Stimulated activated CD8-positive, alpha-beta memory T cell treated with anti-CD3 and anti-CD28 coated beads, Interleukin-7, amount 100 ng/mL, for 4 hours (primary cell): Measurements from ENCODE around the gene GSDME.

Source experiments
- DNase-seq, 2 donors: peaks; one replicate each; pipeline ENCODE4 v3.0.0-alpha.2; 2020; ENCODE audit warnings: low read depth in 2 of 2

GSDME gene

GRCh38 chr7:24705461-24705954, 51.8 kb downstream of the GSDME start:
- DNase-seq = no peak

- DNase-seq = no peak
Observed at GRCh38 chr7:24704311-24704710, 53.0 kb downstream of the GSDME start.

GRCh38 chr7:24703296-24703695, 54.0 kb downstream of the GSDME start:
- no peak for DNase-seq

GRCh38 chr7:24702755-24703154, 54.5 kb downstream of the GSDME start:
- DNase-seq = no peak

- DNase-seq = no peak
Observed at GRCh38 chr7:24701261-24702235, 55.7 kb downstream of the GSDME start.

- DNase-seq = no peak
Observed at GRCh38 chr7:24700521-24701260, 56.6 kb downstream of the GSDME start.

- no peak for DNase-seq
Observed at GRCh38 chr7:24698531-24699266, 58.6 kb downstream of the GSDME start.

GRCh38 chr7:24697416-24697815, 59.8 kb downstream of the GSDME start:
- no peak for DNase-seq

GRCh38 chr7:24692592-24692991, 64.7 kb downstream of the GSDME start:
- DNase-seq = no peak

GRCh38 chr7:24690251-24690650, 67.0 kb downstream of the GSDME start:
- no peak for DNase-seq

GRCh38 chr7:24685708-24686107, 71.6 kb downstream of the GSDME start:
- no peak for DNase-seq

GRCh38 chr7:24670782-24671181, 86.5 kb downstream of the GSDME start:
- DNase-seq = no peak

- DNase-seq = no peak
Observed at GRCh38 chr7:24669971-24670591, 87.2 kb downstream of the GSDME start.

GRCh38 chr7:24668927-24669635, 88.2 kb downstream of the GSDME start:
- DNase-seq = no peak

- peak in 1 of 2 donors; percentile 26 for DNase-seq
Observed at GRCh38 chr7:24665564-24666294, 91.5 kb downstream of the GSDME start.

GRCh38 chr7:24660546-24660945, 96.7 kb downstream of the GSDME start:
- DNase-seq = no peak

GRCh38 chr7:24659505-24659904, 97.8 kb downstream of the GSDME start:
- no peak for DNase-seq

- no peak for DNase-seq
Observed at GRCh38 chr7:24657980-24658379, 99.3 kb downstream of the GSDME start.

- DNase-seq = no peak
Observed at GRCh38 chr7:24656608-24657007, 100.7 kb downstream of the GSDME start.

GRCh38 chr7:24654305-24654704, 103.0 kb downstream of the GSDME start:
- DNase-seq = no peak
